ENCODE measurements around the gene KLHL22.

The KLHL22 gene

GRCh38 chr22:20438678-20439492 lies 56.7 kb downstream of the KLHL22 start:
- DNase-seq (ENCODE audit: low spot score) = no peak
- no peak for TF ChIP-seq CTCF (IDR thresholded peaks at IDR 0.05; ENCODE audit: borderline replicate concordance, control extremely low read depth, extremely low read depth, insufficient read depth, missing control alignments)
- in situ Hi-C loops (cut with MboI; ENCODE audit: low sequenced_read_pairs, unreplicated experiment) = no loop called here

- in situ Hi-C loops (cut with MboI; ENCODE audit: low sequenced_read_pairs, unreplicated experiment) = no loop called here
- no peak for TF ChIP-seq CTCF (IDR thresholded peaks at IDR 0.05; ENCODE audit: borderline replicate concordance, control extremely low read depth, extremely low read depth, insufficient read depth, missing control alignments)
- no peak for DNase-seq (ENCODE audit: low spot score)
Observed at GRCh38 chr22:20438427-20438677, 57.2 kb downstream of the KLHL22 start.

- in situ Hi-C loops (cut with MboI; ENCODE audit: low sequenced_read_pairs, unreplicated experiment) = no loop called here
- TF ChIP-seq CTCF (IDR thresholded peaks at IDR 0.05; ENCODE audit: borderline replicate concordance, control extremely low read depth, extremely low read depth, insufficient read depth, missing control alignments) = no peak
- DNase-seq (ENCODE audit: low spot score) = peak; percentile 40
Observed at GRCh38 chr22:20437613-20438426, 57.8 kb downstream of the KLHL22 start, which contains the start of gene SCARF2. Gene SCARF2 (minus strand): TSS chr22:20437825. CDS start chr22:20437754, 71 bp downstream.

GRCh38 chr22:20436768-20437612 lies 58.6 kb downstream of the KLHL22 start:
- no peak for TF ChIP-seq CTCF (IDR thresholded peaks at IDR 0.05; ENCODE audit: borderline replicate concordance, control extremely low read depth, extremely low read depth, insufficient read depth, missing control alignments)
- in situ Hi-C loops (cut with MboI; ENCODE audit: low sequenced_read_pairs, unreplicated experiment) = no loop called here
- peak; percentile 47 for DNase-seq (ENCODE audit: low spot score)

- no peak for TF ChIP-seq CTCF (IDR thresholded peaks at IDR 0.05; ENCODE audit: borderline replicate concordance, control extremely low read depth, extremely low read depth, insufficient read depth, missing control alignments)
- peak; percentile 26 for DNase-seq (ENCODE audit: low spot score)
- in situ Hi-C loops (cut with MboI; ENCODE audit: low sequenced_read_pairs, unreplicated experiment) = no loop called here
Observed at GRCh38 chr22:20436307-20436767, 59.3 kb downstream of the KLHL22 start.
